Suppressor macrophage treated with lipopolysaccharide for 1 hour (primary cell): ENCODE data around the gene RIN1.
A peak's percentile ranks its signal among the peaks of the same experiment; 100 is the strongest.
"Not testable (repeated sequence)": the region's sequence is repeated elsewhere in the genome, so short reads cannot be mapped to it uniquely, and the experiment has no call there.

Source experiments
- DNase-seq, 3 donors: peaks; one replicate each; pipeline ENCODE4 v3.0.0-alpha.2; 2020 to 2022

The RIN1 gene, protein sequence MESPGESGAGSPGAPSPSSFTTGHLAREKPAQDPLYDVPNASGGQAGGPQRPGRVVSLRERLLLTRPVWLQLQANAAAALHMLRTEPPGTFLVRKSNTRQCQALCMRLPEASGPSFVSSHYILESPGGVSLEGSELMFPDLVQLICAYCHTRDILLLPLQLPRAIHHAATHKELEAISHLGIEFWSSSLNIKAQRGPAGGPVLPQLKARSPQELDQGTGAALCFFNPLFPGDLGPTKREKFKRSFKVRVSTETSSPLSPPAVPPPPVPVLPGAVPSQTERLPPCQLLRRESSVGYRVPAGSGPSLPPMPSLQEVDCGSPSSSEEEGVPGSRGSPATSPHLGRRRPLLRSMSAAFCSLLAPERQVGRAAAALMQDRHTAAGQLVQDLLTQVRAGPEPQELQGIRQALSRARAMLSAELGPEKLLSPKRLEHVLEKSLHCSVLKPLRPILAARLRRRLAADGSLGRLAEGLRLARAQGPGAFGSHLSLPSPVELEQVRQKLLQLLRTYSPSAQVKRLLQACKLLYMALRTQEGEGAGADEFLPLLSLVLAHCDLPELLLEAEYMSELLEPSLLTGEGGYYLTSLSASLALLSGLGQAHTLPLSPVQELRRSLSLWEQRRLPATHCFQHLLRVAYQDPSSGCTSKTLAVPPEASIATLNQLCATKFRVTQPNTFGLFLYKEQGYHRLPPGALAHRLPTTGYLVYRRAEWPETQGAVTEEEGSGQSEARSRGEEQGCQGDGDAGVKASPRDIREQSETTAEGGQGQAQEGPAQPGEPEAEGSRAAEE

DNA sequence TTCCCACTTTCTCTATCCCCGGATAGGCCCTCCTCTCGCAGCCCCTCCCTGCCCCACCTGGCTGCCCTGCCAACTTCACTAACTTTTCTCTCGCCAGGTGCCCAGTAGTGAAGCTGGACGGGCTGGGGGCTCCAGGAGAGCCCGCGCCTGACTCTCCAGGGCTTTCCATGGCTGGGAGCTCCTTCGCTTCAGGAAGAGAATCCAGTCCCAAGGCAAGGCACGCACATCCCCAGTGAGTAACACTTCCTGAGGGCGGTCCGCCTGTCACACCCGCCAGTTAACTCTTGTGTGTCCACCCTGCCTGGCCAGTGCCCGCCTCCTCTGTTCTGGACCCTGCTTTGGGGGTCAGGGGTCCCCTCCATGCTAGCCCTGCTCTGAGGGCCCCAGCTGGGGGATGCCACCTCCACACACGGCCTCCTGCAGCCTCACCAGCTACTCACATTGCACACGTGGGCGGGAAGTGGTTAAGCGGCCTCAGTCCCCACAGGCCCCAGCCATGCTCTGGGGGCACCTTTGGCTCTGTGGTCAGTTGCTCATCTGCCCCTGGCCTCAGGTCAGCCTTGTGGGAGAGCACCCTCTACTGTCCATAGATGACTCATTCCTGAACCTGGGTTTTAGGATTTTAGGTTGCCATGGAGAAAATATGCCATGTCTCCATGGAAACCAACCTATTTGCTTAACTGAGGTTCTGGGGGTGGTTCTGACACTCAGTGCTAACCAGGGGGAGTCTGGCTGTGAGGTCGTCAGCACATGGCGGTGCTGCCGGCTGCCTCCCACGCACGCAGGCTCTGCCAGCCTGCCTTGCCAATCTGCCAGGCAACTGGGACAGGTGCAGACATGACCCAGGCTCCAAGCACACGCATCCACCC, at the start of gene RIN1:
Gene RIN1, minus strand, starts transcription at position 201 of the 869 bp plus-strand sequence. Its CDS starts 32 bp downstream, at position 169.
- DNase-seq, result peak; percentile 79 to 83 (median 81)

DNA sequence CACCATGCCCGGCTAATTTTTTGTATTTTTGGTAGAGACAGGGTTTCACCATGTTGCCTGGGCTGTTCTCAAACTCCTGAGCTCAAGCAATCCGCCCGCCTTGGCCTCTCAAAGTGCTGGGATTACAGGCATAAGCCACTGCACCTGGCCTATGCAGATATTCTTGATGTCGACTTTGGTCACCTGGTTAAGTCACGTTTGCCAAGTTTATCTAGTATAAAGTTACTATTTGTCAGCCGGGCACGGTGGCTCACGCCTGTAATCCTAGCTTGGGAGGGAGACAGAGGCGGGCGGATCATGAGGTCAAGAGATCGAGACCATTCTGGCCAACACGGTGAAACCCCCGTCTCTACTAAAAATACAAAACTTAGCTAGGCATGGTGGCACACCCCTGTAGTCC, 48.1 kb upstream of the RIN1 start:
- not testable (repeated sequence) for DNase-seq

DNA sequence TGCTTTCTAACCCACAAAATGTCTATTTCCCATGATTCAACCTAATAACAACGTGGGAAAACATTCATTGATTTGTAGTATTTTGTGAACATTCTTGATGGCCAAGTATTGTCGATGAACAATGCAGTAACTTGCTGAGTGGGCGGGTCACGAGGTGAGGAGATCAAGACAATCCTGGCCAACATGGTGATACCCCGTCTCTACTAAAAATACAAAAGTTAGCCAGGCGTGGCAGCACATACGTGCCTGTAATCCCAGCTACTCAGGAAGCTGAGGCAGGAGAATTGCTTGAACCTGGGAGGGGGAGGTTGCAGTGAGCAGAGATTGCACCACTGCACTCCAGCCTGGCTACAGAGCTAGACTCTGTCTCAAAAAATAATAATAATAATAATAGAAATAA, 44.0 kb upstream of the RIN1 start:
- DNase-seq, result peak in 1 of 3 donors; percentile 20

DNA sequence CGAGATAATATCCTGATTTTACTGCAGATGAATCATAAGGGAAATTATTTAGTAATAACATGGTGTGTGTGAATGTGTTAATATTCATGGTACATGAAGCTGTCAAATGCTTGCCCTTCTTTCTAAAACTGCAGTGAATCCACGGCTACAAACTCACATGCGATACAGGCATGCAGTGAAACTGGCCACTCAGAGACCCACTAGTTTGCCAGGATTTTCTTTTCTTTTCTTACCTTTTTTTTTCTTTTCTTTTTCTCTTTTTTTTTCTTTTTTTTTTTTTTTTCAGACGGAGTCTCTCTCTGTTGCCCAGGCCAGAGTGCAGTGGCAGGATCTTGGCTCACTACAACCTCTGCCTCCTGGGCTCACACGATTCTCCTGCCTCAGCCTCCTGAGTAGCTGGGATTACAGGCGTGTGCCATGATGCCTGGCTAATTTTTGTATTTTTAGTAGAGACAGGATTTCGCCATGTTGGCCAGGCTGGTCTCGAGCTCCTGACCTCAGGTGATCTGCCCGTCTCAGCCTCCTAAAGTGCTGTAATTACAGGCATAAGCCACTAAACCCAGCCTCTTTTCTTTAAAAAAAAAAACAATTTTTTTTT, 37.6 kb upstream of the RIN1 start:
- DNase-seq, result not testable (repeated sequence)

DNA sequence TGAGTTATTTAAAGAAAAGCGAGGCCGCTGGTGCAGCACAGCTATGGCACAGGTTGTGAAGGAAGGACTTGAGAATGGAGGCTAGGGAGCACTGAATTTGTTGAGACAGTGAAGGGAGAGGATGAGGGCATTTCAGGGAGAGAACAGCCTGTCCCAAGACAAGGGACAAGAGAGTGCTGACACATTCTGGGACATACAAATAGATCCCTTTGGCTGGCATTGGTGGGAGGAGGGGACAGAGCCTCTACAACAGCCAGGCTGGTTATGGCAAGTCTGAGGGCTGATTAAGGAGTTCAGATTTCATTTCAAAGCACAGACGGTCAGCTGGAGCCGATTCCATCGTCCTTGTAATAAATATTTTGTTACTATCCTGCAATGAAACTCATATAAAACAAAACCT, 37.0 kb upstream of the RIN1 start:
- DNase-seq, result no peak

DNA sequence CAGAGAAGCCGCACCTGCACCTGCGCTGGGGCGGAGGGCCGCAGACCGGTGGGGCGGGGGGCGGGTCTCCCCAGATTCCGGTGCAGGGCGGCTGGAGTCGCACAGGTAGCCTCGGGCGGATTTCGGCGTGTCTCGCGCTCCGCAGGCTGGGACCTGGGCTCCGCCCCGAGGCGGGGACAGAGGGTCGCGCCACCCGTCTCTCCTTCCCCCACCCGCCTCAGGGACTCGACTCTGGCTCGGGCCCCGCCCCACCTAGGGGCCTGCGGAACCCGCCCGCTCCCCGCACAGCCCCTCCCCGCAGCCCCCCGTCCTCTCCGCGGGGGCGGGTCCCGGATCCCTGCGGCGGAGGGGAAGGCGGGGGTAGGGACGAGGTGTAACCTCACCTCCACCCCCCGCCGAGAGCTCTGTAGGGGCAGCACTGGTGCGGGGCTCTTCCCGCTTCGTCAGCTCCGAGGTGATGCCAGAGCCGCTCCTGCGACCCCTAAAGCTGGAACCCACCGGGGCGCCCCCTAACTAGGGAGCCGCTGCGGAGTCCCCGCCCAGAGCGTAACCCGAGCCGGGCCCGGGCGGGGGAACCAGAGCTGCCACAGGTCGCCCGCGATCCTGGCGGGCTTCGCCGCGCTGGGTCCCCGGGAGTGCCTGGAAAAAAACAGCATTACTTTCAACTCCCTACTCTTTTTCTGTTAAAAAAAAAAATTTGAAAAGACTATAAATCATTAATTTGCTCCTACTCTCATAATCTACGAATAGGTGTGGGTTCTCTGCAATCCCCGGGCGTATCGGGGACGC, 35.6 kb upstream of the RIN1 start, which contains the start of gene SLC29A2:
Gene SLC29A2, minus strand, starts transcription at position 134 of the 789 bp plus-strand sequence. CDS start 169 bp downstream, outside the sequence.
- DNase-seq, result peak in 2 of 3 donors; percentile 19 to 46

DNA sequence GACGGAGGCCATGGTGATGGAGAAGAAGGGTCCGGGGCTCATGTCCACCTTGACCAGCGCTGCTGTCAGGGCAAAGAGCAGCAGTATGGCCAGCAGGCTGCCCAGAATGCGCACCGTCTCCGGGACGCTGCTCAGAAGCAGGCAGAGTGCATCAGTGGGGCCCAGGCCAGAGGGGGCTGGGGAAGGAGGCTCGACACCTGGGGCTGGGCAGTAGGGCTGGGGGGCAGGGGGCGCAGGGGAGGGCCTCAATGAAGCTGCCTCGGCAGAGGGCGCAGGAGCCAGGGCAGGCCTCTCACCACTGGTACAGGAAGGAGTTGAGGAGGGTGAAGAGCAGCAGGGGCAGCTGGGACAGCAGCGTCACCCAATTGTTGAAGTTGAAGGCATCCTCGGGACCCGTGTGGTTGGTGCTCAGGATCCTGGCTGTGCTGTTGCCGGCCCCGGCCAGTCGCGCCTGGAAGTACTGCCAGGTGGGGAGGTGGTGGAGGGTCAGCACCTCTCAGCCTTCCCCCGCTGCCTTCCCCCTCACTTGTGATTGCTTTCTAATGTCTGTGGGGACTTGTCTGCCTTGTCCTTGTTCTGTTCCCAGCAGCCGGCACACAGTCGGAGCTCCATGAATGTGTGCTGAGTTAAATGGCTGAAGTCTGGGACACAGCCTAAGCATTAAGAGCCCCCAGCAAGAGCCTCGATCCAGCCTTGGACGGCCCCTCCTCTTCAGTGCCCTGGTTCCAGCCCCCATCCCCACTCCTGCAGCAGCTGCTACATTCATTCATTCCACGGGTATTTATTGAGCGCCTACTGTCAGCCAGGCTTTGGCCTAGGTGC, 33.0 kb upstream of the RIN1 start:
- no peak for DNase-seq

DNA sequence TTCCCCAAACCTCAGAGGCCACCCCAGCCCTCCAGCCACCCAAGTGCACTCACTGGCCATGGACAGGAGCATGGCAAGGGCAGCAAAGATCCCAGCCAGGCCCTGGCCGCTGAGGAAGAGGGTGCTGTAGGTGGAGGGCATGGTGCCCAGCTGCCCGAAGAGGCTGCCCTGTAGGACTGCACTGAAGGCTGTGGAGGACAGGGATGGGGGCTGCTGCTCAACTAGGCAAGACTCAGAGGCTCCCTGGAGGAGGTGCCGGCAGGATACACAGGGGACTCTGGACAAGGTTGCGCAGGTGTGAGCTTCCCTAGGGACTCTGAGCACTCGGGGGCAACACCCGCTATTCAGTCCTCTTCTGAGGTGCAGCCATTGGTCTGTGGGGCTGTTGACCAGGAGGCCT, 32.2 kb upstream of the RIN1 start:
- DNase-seq, result no peak

DNA sequence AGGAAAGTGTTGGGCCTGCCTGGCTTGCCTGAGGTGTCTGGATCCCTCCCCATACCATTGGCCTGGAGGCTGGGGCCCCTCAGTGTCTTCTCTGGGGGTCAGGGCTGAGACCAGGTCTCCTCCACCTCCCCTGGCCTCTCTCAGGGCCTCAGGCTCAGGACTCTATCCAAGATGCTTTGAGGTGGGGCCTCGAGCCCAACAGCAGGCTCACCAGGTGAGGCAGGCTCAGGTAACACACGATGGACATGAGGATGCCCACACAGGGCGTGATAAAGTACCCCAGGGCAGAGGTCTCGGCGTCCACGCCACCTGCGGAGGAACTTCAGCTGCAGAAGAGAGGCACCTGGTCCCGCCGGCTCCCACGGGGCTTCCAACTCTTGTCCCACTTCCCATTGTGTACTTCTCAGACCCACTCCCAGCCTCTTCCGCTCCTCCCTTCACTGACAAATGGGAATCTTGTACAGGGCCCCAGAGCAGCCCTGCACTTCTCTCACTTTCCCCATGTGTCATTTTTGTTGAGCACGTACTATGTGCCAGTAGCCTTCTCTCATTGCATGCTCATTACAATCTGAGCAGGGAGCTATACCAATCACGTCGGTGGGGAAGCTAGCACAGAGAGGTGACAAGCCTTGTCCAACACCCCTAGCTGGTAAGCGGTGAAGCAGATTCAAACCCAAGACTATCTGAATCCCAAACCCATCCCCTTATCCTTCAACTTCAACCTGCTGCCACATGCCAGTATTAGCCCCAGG, 31.5 kb upstream of the RIN1 start:
- DNase-seq, result no peak

DNA sequence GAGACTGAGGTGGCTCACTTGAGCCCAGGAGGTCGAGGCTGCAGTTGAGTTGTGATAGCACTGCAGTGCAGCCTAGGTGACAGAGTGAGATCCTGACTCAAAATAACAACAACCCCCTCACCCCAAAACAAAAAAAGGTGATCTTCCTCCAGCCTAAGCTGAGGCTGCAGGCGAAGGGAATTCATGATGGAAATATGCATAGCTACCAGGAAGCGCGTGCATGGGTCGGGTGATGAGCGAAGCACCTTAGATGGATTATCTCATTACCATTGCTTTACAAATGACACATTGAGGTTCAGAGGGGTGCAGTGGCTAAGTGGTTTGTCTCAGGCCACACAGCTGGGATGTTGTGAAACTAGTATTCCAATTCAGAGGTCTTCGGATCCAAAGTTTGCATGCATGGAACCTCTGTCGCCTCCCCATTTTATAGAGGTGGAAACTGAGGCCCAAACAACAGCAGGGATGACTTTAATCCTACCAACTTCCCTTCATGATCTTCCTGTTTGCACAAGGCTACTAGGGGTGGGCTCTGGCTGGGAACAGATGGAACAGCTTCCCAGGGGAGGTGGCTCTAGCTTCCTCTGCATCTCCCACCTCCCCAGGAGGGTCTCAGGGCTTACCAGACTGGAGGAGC, 30.7 kb upstream of the RIN1 start:
- no peak for DNase-seq

DNA sequence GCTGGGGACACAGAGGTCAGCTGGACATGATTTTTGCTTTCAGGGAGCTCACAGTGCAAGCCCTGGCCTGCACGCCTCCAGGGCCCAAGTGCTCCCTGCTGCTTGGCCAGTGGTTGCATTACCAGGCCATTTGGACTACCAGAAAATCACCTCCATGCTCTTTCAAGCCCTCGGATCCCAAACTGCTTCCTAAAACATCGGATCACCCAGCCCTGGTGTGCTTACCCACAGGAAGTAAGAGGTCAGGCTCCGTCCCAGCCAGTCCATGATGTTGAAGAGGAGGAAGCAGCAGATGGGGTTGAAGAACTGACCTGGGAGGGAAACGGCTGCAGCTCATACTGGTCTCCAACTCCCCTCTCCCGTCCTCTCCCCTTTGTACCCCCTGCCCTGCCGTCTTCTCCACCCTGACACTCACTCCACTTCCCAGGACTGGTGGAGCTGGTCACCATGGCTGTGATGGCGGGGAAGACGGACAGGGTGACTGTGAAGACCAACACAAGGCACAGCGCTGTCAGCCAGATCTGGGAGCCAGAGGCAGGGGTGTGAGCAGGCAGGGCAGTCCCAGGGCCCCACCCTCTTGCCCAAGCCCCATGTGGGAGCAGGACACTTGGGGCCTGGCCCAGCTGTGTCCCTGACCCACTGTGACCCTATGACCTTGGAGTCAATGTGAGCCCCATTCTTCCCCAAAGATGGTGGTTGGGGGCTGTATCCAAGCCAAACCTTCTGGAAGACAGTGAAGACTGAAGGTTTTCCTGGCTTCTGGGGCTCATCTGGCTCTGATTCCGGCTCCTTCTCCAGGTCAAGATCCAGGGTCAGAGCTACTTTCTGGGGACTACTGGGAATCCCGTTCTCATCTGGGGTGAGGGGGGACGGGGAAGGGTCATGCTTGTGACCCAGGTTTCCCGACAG, 29.7 kb upstream of the RIN1 start:
- DNase-seq, result no peak

DNA sequence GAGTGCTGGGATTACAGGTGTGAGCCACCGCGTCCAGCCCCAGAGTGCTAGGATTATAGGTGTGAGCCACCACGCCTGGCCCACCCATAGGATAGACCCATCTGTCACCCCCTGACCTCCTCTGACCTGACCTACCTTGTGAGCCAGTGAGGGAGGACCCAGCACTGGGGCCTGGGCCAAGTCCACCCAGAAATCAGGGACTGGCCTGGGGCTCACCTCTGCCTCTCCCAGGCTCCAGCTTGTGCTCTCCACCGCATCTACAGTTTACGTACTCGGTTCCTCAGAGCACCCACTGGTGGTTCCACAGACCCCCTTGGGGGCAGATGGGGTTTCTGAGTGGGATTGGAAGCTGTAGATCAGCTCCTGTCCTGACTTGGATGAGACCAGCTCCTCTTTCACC, 28.9 kb upstream of the RIN1 start:
- no peak for DNase-seq

DNA sequence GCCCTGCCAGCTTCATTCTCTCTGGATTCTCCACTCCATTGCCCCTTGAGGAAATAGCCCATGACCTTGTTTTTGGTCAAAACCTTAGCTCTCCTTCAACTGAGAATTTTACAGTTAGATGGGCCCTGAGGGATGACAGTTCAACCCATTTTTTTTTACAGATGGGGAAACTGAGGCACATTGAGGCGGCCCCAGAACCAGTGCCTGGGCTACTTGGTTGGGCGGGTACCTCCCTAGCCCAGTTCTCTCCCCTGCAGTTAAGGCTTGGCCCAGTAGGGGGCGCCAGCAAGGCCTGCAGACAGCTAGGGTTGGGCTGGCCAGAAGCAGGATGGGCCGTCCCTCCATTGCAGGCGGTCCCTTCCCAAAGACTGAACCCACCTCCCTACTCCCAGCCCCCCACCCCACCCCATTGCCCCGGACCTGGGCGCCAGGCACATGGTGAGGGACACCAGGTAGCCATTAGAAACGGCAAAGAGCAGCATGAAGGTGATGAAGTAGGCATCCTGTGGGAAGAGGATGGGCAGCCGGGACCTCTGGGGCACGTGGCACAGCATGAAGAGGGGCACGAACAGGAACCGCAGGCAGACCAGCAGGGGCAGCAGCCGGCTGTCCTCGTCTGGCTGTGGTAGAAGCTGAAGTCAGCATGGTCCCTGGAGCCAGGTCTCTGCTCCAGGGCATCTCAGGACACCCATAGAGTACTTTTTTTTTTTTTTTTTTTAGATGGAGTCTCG, 27.7 kb upstream of the RIN1 start:
- DNase-seq, result peak; percentile 58 to 78 (median 69)

DNA sequence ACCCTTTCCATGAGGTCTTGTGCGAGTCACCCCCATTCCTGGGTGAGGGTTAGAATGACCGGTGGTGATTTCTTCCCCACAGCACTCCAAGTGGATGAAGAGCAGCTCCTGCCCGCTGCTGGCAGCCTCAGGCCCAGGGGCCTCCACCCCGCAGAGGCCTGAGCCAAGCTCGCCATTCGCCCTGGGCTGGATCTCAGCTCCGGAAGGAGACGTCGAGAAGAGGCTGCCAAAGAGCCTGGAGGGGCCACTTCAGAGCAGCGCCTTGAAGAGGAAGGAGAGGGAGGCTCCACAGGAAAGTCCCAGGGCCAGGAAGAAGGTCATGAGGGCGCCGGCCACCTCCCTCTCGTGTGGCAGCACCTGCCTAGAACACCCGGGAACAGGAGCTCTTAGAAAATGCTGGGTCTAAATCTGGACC, 27.0 kb upstream of the RIN1 start:
- no peak for DNase-seq

DNA sequence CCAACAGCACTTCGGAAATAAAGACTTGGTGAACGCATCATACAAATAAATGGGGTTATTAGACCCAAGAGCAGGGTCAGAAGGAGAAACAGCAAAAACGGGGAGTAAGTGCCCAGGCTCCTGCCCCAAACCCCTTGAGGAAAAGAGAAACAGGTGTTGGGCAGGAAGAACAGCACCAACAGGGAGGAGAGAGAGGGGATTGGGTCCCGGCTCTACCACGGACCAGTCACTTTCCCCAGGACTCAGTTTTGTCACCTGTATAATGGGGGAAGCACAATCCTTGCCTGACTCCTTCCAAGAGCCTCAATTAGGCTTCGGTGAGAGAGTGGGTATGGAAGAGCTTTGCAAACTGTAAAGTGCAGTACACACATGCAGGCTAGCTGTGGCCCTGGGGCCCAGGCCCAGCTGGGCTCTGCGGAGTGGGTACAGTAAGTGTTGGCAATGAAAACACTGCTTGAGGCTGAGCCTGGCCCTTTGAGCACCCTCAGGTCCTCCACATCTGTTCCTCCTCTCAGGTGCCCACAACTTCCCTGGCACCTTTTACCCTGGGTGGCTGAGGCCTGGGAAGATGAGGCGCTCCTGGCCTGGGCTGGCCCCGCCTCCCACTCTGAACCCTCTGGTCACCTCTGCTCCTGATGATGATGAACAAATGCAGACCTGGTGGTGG, 26.4 kb upstream of the RIN1 start:
- DNase-seq, result no peak

DNA sequence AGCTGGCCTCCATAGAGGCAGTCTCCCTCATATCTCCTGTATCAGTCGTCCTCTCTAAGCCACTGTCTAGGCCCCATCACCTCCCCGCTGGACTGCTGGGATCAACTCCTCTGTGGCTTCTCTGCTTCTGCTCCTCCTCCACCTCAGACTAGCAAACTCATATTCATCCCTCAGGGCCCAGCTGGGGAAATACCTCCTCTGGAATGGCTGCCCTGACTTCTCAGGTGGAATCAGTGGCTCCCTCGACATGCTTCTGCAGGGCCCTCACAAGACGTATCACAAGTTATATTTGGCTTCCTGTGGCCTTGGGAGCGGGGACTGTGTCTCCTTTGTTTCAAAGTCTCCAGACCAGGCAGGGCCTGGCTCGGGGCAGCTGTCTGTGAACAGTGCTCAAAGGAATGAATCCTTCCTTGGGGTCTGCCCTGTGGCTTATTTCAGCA, 25.3 kb upstream of the RIN1 start:
- no peak for DNase-seq
